K562 (cell line): ENCODE data around the gene CDK9. TPM values are rescaled to one million over a fixed set of nuclear protein-coding genes. Genes with fewer than 3 reads are reported as not detected.

Experiments
- ARID3B ChIP-seq: fragments of 250-450 bp; sonication (Bioruptor Pico); IDR thresholded peaks from 2 replicates; pipeline ENCODE4 v1.4.0; 2020; ENCODE audit warnings: borderline replicate concordance
- CHD2 ChIP-seq: IDR thresholded peaks from 2 replicates; pipeline ENCODE4 v1.6.1; 2011; ENCODE audit warnings: low read depth, low read length
- POLR3G ChIP-seq: IDR thresholded peaks from 2 replicates; pipeline ENCODE4 v1.6.1; 2011; ENCODE audit not compliant: insufficient read length, insufficient replicate concordance; ENCODE audit errors: extremely low read depth
- REST ChIP-seq, 2 experiments: fragments of 450-650 bp; formaldehyde crosslinking in 1 of 2; IDR thresholded peaks; 2 replicates each; pipeline versions ENCODE4 v1.4.0 to v1.6.1; 2014 to 2020; ENCODE audit warnings: mild to moderate bottlenecking in 2 of 2, borderline replicate concordance in 1 of 2, low read depth in 1 of 2
- RFX5 ChIP-seq: IDR thresholded peaks from 2 replicates; pipeline ENCODE4 v1.6.1; 2011; ENCODE audit warnings: low read depth, mild to moderate bottlenecking, improper control_type of control experiment, low read length
- SIX5 ChIP-seq, 2 experiments: IDR thresholded peaks; 2 replicates each; pipeline ENCODE4 v1.6.1; 2011; ENCODE audit warnings: low read length in 2 of 2, borderline replicate concordance in 1 of 2, low read depth in 1 of 2, mild to moderate bottlenecking in 1 of 2, moderate library complexity in 1 of 2; ENCODE audit not compliant: insufficient read depth in 1 of 2
- SMAD4 ChIP-seq: fragments of 250-450 bp; sonication (Bioruptor Pico); conservative IDR thresholded peaks from 2 replicates; pipeline ENCODE4 v1.8.0; 2021; ENCODE audit warnings: inconsistent platforms, mild to moderate bottlenecking, moderate library complexity
- ZBTB1 ChIP-seq: sonication (generic); formaldehyde crosslinking; IDR thresholded peaks from 2 replicates; pipeline ENCODE4 v1.8.1; 2023; ENCODE audit warnings: missing genetic modification reagents, low read depth, mild to moderate bottlenecking, borderline replicate concordance
- ZNF175 ChIP-seq: fragments of 200-800 bp; sonication (Bioruptor generic); IDR thresholded peaks from 2 replicates; pipeline ENCODE4 v1.6.1; 2016; ENCODE audit warnings: low read depth, mild to moderate bottlenecking, missing genetic modification characterization, missing compliant biosample characterization
- ZNF239 ChIP-seq: fragments of 250-450 bp; sonication (Bioruptor Pico); IDR thresholded peaks from 2 replicates; pipeline ENCODE4 v1.4.0; 2020; ENCODE audit warnings: mild to moderate bottlenecking
- ZNF592 ChIP-seq: fragments of 450-650 bp; IDR thresholded peaks from 2 replicates; pipeline ENCODE4 v1.6.1; 2017; ENCODE audit warnings: antibody characterized with exemption, mild to moderate bottlenecking
- polyA plus RNA-seq, 8 experiments: library from polyadenylated mRNA; depleted of rRNA in 4 of 8; stranded (reverse) in 5 of 8; unstranded in 3 of 8; fragments of >200 nt; fragmentation: Nextera tagmentation in 2 of 8; fragmentation: Illumina TruSeq in 1 of 8; extraction: Ambion mirVana in 2 of 8; extraction: Trizol in 1 of 8; gene quantifications; 2 replicates each; pipeline versions ENCODE4 v1.2.1 to v1.2.3, GENCODE V29; 2011 to 2014; ENCODE audit warnings: inconsistent platforms in 1 of 8, missing spikeins in 1 of 8
- total RNA-seq, 7 experiments: library from RNA; depleted of rRNA in 6 of 7; stranded (reverse); fragments of >200 nt in 6 of 7; fragmentation: Illumina TruSeq in 2 of 7; extraction: Trizol in 2 of 7; gene quantifications; 2 replicates each; pipeline versions ENCODE4 v1.2.1 to v1.2.3, GENCODE V29; 2011 to 2021; ENCODE audit warnings: low replicate concordance in 1 of 7

Gene CDK9
- total and polyA plus RNA-seq, 9 of the 15 experiments (the other 6 are each of a cell fraction or from before 2014, with no cell fraction given) = 4.2 to 78.6 (median 33.0) TPM

- TF ChIP-seq ARID3B (CRISPR knock-in tag) (0 out of 2 replicates have a peak, but pooled peaks have one; percentile 19), SIX5 (IDR thresholded peaks at IDR 0.05; ENCODE audit: borderline replicate concordance in 1 of 2, insufficient read depth in 1 of 2, low read depth in 1 of 2, low read length in 2 of 2) (no peak), ZNF175 (CRISPR knock-in tag) (no peak), SMAD4 (CRISPR knock-in tag) (peak; percentile 76), RFX5 (no peak), ZBTB1 (CRISPR knock-in tag) (no peak), POLR3G (no peak), CHD2 (no peak), REST (IDR thresholded peaks at IDR 0.05; ENCODE audit: borderline replicate concordance) (peak; percentile 85), REST (CRISPR knock-in tag; IDR thresholded peaks at IDR 0.05; ENCODE audit: low read depth) (no peak), ZNF239 (CRISPR knock-in tag) (no peak), ZNF592 (peak; percentile 40; the same call in 1 of the 2 replicates)
These were observed 556 bp upstream of the CDK9 start (continued) for GRCh38 chr9:127785023-127785932.
